Sigmoid colon (tissue), 4 donors: ENCODE results near the gene CLDN14.

ENCODE experiments used
- EP300 ChIP-seq, 4 donors: sonication (generic); formaldehyde crosslinking; IDR thresholded peaks; one replicate each; pipeline ENCODE4 v1.6.1; 2017; ENCODE audit warnings: antibody characterized with exemption in 4 of 4
- POLR2A ChIP-seq, 2 donors: fragments of 450-650 bp; IDR thresholded peaks; one replicate each; pipeline ENCODE4 v1.6.1; 2016; ENCODE audit warnings: antibody characterized with exemption in 2 of 2, mild to moderate bottlenecking in 2 of 2, moderate library complexity in 2 of 2
- TF ChIP-seq, protein P1 (sequence below), 4 experiments: fragments of 450-650 bp in 3 of 4; fragments of 200-600 bp in 1 of 4; IDR thresholded peaks; one replicate each; pipeline ENCODE4 v1.5.1; 2016 to 2019; ENCODE audit warnings: antibody characterized with exemption in 4 of 4, mild to moderate bottlenecking in 3 of 4, moderate library complexity in 2 of 4

DNA sequence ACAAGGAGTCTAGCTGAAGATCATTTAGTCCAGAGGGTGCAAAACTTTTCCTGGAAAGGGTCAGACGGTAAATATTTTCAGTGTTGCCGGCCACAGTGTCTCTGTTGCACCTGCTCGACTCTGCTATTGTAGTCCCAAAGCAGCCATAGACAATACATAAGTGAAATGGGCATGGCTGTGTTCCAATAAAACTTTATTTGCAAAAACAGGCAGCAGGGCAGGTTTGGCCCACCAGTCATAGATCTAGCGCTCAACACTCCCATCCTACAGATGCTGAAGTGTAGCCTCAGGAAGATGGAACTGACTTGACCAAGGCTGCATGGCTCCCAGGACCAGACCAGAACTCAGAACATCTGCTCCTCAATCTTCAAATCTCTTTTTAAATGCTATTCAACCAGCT is 46.2 kb upstream of the CLDN14 start:
- TF ChIP-seq, protein P1, sequence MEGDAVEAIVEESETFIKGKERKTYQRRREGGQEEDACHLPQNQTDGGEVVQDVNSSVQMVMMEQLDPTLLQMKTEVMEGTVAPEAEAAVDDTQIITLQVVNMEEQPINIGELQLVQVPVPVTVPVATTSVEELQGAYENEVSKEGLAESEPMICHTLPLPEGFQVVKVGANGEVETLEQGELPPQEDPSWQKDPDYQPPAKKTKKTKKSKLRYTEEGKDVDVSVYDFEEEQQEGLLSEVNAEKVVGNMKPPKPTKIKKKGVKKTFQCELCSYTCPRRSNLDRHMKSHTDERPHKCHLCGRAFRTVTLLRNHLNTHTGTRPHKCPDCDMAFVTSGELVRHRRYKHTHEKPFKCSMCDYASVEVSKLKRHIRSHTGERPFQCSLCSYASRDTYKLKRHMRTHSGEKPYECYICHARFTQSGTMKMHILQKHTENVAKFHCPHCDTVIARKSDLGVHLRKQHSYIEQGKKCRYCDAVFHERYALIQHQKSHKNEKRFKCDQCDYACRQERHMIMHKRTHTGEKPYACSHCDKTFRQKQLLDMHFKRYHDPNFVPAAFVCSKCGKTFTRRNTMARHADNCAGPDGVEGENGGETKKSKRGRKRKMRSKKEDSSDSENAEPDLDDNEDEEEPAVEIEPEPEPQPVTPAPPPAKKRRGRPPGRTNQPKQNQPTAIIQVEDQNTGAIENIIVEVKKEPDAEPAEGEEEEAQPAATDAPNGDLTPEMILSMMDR (IDR thresholded peaks at IDR 0.05): no peak
- TF ChIP-seq EP300 (IDR thresholded peaks at IDR 0.05) (no peak), POLR2A (IDR thresholded peaks at IDR 0.05) (no peak)
